Keratinocyte (primary cell): ENCODE measurements around the gene SPG7.

ENCODE experiments used
- EZH2 ChIP-seq: IDR thresholded peaks from one replicate; pipeline ENCODE4 v1.6.1; 2012; ENCODE audit warnings: inconsistent platforms, mild to moderate bottlenecking, low read length, moderate library complexity
- TF ChIP-seq, protein P1 (sequence below), 3 experiments: IDR thresholded peaks in 1 of 3; conservative IDR thresholded peaks in 1 of 3; optimal IDR thresholded peaks in 1 of 3; 2 replicates in 2 of 3; 3 replicates in 1 of 3; pipeline versions ENCODE3 to v1.5.1; 2011; ENCODE audit warnings: low read length in 3 of 3, mild to moderate bottlenecking in 3 of 3, moderate library complexity in 2 of 3, control low read depth in 1 of 3, inconsistent platforms in 1 of 3; ENCODE audit not compliant: insufficient read depth in 2 of 3; ENCODE audit errors: extremely low read depth in 1 of 3

DNA sequence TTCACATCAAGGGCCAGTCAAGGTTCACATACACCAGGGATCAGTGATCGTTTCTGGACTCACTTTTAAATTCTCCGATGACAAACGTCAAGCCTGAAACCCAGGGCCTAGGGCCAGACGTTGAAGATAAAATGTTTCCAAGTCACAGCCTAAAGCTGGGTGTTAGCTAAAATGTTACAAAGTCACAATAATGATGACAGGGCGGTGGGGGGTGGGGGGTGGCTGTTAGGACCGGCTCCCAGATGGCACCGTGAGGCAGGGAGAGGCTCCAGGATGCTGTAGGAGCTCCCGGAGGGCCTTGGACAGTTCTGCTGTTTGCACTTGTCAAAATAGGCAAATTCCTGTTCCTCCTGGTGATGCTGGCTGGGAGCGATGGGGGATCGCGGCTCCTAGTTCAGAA is 35.9 kb downstream of the SPG7 start:
- TF ChIP-seq, protein P1, sequence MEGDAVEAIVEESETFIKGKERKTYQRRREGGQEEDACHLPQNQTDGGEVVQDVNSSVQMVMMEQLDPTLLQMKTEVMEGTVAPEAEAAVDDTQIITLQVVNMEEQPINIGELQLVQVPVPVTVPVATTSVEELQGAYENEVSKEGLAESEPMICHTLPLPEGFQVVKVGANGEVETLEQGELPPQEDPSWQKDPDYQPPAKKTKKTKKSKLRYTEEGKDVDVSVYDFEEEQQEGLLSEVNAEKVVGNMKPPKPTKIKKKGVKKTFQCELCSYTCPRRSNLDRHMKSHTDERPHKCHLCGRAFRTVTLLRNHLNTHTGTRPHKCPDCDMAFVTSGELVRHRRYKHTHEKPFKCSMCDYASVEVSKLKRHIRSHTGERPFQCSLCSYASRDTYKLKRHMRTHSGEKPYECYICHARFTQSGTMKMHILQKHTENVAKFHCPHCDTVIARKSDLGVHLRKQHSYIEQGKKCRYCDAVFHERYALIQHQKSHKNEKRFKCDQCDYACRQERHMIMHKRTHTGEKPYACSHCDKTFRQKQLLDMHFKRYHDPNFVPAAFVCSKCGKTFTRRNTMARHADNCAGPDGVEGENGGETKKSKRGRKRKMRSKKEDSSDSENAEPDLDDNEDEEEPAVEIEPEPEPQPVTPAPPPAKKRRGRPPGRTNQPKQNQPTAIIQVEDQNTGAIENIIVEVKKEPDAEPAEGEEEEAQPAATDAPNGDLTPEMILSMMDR (optimal IDR thresholded peaks at IDR 0.05 in 1 of 3, IDR thresholded peaks at IDR 0.05 in 1 of 3, conservative IDR thresholded peaks at IDR 0.05 in 1 of 3; ENCODE audit: extremely low read depth in 1 of 3, insufficient read depth in 2 of 3, low read length in 3 of 3): no peak
- no peak for TF ChIP-seq EZH2
